Astrocyte of the spinal cord (primary cell): ENCODE data around the gene UBXN6.

Experiments used
- DNase-seq: peaks from one replicate; pipeline ENCODE4 v3.0.0; 2011; ENCODE audit warnings: low read depth, low spot score
- H3K4me3 ChIP-seq: 2 replicates; pipeline ENCODE4 v1.5.1; 2011; ENCODE audit warnings: low read depth, mild to moderate bottlenecking, low read length, moderate library complexity
- in situ Hi-C: cut with HindIII; loops from 2 replicates; pipeline ENCODE4 v1.10.0; 2017; ENCODE audit warnings: low sequenced_read_pairs
- TF ChIP-seq, protein P1 (sequence below): IDR thresholded peaks from 2 replicates; pipeline ENCODE4 v1.5.1; 2012; ENCODE audit warnings: low read depth, mild to moderate bottlenecking, low read length, inconsistent platforms

UBXN6 gene

GRCh38 chr19:4431808-4432674, 25.6 kb downstream of the UBXN6 start:
- in situ Hi-C loops = no loop called here
- TF ChIP-seq, protein P1, sequence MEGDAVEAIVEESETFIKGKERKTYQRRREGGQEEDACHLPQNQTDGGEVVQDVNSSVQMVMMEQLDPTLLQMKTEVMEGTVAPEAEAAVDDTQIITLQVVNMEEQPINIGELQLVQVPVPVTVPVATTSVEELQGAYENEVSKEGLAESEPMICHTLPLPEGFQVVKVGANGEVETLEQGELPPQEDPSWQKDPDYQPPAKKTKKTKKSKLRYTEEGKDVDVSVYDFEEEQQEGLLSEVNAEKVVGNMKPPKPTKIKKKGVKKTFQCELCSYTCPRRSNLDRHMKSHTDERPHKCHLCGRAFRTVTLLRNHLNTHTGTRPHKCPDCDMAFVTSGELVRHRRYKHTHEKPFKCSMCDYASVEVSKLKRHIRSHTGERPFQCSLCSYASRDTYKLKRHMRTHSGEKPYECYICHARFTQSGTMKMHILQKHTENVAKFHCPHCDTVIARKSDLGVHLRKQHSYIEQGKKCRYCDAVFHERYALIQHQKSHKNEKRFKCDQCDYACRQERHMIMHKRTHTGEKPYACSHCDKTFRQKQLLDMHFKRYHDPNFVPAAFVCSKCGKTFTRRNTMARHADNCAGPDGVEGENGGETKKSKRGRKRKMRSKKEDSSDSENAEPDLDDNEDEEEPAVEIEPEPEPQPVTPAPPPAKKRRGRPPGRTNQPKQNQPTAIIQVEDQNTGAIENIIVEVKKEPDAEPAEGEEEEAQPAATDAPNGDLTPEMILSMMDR = no peak
- H3K4me3 ChIP-seq = no peak overlapping the region
- no peak for DNase-seq

GRCh38 chr19:4431296-4431695, 26.3 kb downstream of the UBXN6 start:
- TF ChIP-seq, protein P1 = no peak
- in situ Hi-C loops = no loop called here
- H3K4me3 ChIP-seq = no peak overlapping the region
- DNase-seq = no peak

DNA sequence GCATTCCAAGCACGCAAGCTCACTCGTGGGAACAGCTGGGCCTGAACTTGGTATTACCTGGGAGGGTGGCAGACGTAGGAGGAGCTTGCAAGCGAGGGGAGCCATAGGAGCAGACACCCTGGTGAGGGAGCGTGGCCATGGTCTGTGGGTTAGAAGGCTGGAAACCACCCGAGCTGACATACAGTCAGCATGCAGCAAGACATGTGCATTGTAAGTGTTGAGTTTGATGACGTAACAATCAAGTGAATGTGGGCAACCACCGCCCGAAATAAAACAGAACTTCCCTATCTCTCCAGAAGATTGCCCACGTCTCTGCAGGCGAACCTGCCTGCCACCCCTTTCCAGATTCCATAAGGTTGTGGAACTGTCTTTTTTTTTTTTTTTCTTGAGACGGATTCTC, 26.8 kb downstream of the UBXN6 start:
- in situ Hi-C loops = no loop called here
- no peak overlapping the region for H3K4me3 ChIP-seq
- DNase-seq = no peak
- TF ChIP-seq, protein P1 = no peak

DNA sequence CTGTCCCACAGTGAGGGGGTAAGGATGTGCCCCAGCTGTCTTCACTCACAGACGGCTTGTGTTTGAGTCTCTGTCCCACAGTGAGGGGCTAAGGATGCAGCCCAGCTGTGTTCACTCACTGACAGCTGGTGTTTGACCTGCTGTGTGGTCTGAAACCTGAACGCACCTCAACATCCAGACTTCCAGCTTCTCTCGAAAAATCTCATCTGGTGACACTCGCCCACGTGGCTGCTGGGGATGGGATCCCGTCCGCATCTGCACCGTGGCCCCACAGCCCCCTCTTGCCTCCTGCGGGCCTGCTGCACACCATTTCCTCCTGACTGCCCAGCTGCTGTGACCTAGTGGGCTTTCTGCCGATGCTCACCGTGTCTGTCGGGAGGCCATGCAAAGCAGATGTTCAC, 27.8 kb downstream of the UBXN6 start:
- no peak for DNase-seq
- in situ Hi-C loops = no loop called here
- no peak overlapping the region for H3K4me3 ChIP-seq
- TF ChIP-seq, protein P1 = no peak

GRCh38 chr19:4429256-4429655, 28.3 kb downstream of the UBXN6 start:
- in situ Hi-C loops = no loop called here
- no peak for DNase-seq
- H3K4me3 ChIP-seq = no peak overlapping the region
- TF ChIP-seq, protein P1 = no peak

DNA sequence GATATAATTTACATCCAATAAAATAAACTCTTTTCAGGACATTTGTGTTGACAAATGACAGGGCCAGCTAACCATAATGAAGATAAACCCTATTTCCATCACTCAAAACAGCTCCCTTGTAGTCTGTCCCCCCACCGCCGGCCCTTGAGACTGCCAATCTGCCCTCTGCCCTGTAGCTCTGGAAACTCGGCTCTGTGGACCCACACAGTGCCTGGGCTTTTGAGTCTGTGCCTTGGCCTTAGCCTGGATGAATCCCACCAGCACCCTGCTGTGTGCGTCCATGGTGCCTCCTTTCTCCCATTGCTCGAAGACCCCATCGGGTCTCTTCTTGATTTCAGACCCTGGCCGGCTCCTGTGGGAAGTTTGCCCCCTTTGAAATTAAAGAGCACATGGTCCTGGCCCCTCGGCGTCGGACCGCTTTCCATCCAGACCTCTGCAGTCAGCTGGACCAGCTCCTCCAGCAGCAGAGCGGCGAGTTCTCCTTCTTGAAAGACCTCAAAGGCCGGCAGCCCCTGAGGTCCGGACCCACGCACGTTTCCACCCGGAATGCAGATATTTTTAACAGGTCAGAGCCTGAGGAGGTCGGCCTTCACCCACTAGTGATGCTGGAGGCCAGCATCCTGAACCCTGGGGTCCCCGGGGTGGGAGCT, 29.1 kb downstream of the UBXN6 start:
- no peak for DNase-seq
- TF ChIP-seq, protein P1 = no peak
- H3K4me3 ChIP-seq = no peak overlapping the region
- in situ Hi-C loops = no loop called here
